MCF 10A (cell line): Measurements from ENCODE around the gene NT5DC3. TPM values are rescaled to one million over a fixed set of nuclear protein-coding genes. Genes with fewer than 3 reads are reported as not detected.

Experiments used
- BruUV-seq: library from RNA; stranded (reverse); fragments of 400-500 nt; replicated peaks from 2 replicates; lab custom pipeline; 2021; lab: Mats Ljungman, UMichigan
- CTCF ChIA-PET: fragments of 300-600 bp; sonication (Branson Sonifier 250); formaldehyde crosslinking; extraction: SDS; loops from one replicate; lab custom pipeline; 2021; ENCODE audit warnings: antibody characterized with exemption, inconsistent platforms; lab: Yijun Ruan, JAX
- POLR2A ChIA-PET: fragments of 300-600, 350-650 bp; sonication (Branson Sonifier 250); formaldehyde crosslinking; extraction: SDS; loops from one replicate; lab custom pipeline; 2020; ENCODE audit warnings: antibody characterized with exemption, inconsistent platforms; lab: Yijun Ruan, JAX
- DNase-seq: peaks from one replicate; pipeline ENCODE4 v3.0.0-alpha.2; 2018; ENCODE audit not compliant: unreplicated experiment
- H3K27ac Mint-ChIP-seq: one replicate; pipeline ENCODE4 v1.8.0; 2022; ENCODE audit warnings: mild to moderate bottlenecking, low read depth, mixed read lengths; ENCODE audit not compliant: unreplicated experiment
- H3K27me3 Mint-ChIP-seq: one replicate; pipeline ENCODE4 v1.8.0; 2022; ENCODE audit warnings: mixed read lengths; ENCODE audit not compliant: insufficient read depth, unreplicated experiment
- H3K36me3 Mint-ChIP-seq: one replicate; pipeline ENCODE4 v1.8.0; 2022; ENCODE audit warnings: mild to moderate bottlenecking, moderate library complexity, mixed read lengths; ENCODE audit not compliant: insufficient read depth, unreplicated experiment
- H3K4me1 Mint-ChIP-seq: one replicate; pipeline ENCODE4 v1.8.0; 2022; ENCODE audit warnings: mixed read lengths; ENCODE audit not compliant: insufficient read depth, unreplicated experiment
- H3K4me3 Mint-ChIP-seq: one replicate; pipeline ENCODE4 v1.8.0; 2022; ENCODE audit warnings: mild to moderate bottlenecking, moderate library complexity, mixed read lengths; ENCODE audit not compliant: unreplicated experiment
- H3K9me3 Mint-ChIP-seq: one replicate; pipeline ENCODE4 v1.8.0; 2022; ENCODE audit warnings: mixed read lengths; ENCODE audit not compliant: unreplicated experiment
- CTCF ChIP-seq: fragments of 200-600 bp; IDR thresholded peaks from one replicate; pipeline ENCODE4 v1.8.0; 2022; ENCODE audit warnings: antibody characterized with exemption, mild to moderate bottlenecking; ENCODE audit not compliant: unreplicated experiment
- intact Hi-C: fragments of 100-400 bp; cut with micrococcal nuclease; formaldehyde crosslinking; loops from 2 replicates; pipeline ENCODE4 v1.14.1; 2022
- total RNA-seq: library from RNA; stranded (reverse); gene quantifications from 2 replicates; pipeline ENCODE4 v1.2.3, GENCODE V29; 2022

Gene NT5DC3
- total RNA-seq, 1 experiment from 2014 or later = 15.1 TPM

DNA sequence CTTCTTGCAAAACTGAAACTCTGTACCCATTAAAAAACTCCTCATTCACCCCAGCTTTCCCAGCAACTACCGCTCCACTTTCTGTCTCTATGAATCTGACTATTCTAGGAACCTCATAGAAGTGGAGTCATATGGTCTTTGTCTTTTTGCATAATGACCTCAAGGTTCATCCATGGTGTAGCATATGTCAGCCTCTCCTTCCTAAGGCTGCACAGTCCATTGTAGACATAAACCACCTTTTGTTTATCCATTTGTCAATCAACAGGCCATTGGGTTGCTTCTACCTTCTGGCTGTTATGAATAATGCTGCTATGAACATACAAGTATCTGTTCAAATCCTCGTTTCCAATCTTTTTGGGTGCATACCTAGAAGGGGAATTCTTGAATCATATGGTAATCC lies 21.1 kb downstream of the NT5DC3 start:
- H3K4me3 Mint-ChIP-seq = no peak overlapping the region
- intact Hi-C loops = no loop called here
- no peak overlapping the region for H3K27ac Mint-ChIP-seq
- H3K36me3 Mint-ChIP-seq = peaks cover 5% of the 10 kb centered on the region
- DNase-seq = no peak
- BruUV-seq = no TSS peak
- no peaks in the 10 kb centered on the region for H3K9me3 Mint-ChIP-seq
- POLR2A ChIA-PET = no interaction called here
- no peak for TF ChIP-seq CTCF
- peaks cover 14% of the 10 kb centered on the region for H3K4me1 Mint-ChIP-seq
- CTCF ChIA-PET = interaction anchor here (1.0 kb wide), 1 partner anchor 49 kb away, joined by 3 read pairs; no protein-coding TSS in a partner anchor
- H3K27me3 Mint-ChIP-seq = no peaks in the 10 kb centered on the region

DNA sequence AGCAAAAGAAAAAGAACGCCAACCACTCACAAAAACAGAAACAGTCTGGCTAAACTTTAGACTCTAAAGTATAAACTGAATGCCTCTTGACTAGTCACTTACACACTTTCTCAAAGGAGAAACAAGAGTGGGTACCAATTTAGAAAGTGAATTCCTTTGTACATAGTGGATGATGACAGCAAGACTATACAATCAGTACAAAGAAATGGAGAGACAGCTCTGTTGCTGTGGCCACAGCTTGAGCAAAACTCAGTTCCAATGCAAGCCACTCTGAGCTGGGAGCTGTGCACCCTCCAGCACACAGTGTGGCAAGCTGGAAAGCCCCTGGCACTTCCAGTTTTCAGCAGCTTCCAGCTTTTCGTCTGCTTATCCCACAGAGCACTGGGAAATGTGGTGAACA lies 21.7 kb downstream of the NT5DC3 start:
- H3K27ac Mint-ChIP-seq = no peak overlapping the region
- POLR2A ChIA-PET = no interaction called here
- intact Hi-C loops = no loop called here
- no TSS peak for BruUV-seq
- no peak overlapping the region for H3K4me3 Mint-ChIP-seq
- peaks cover 14% of the 10 kb centered on the region for H3K4me1 Mint-ChIP-seq
- H3K27me3 Mint-ChIP-seq = no peaks in the 10 kb centered on the region
- no peak for DNase-seq
- H3K36me3 Mint-ChIP-seq = peaks cover 5% of the 10 kb centered on the region
- CTCF ChIA-PET = no interaction called here
- no peak for TF ChIP-seq CTCF
- H3K9me3 Mint-ChIP-seq = no peaks in the 10 kb centered on the region

GRCh38 chr12:103817791-103818190 lies 23.2 kb downstream of the NT5DC3 start:
- peaks cover 14% of the 10 kb centered on the region for H3K4me1 Mint-ChIP-seq
- ChIA-PET POLR2A (no interaction called here), CTCF (interaction anchor here (1.0 kb wide), 1 partner anchor 22 kb away, joined by 3 read pairs; no protein-coding TSS in a partner anchor)
- no peak overlapping the region for H3K27ac Mint-ChIP-seq
- H3K9me3 Mint-ChIP-seq = no peaks in the 10 kb centered on the region
- H3K36me3 Mint-ChIP-seq = peaks cover 14% of the 10 kb centered on the region
- intact Hi-C loops = no loop called here
- H3K4me3 Mint-ChIP-seq = no peak overlapping the region
- no peak for TF ChIP-seq CTCF
- no peak for DNase-seq
- H3K27me3 Mint-ChIP-seq = no peaks in the 10 kb centered on the region
- no TSS peak for BruUV-seq

- no peak for TF ChIP-seq CTCF
- ChIA-PET CTCF (no interaction called here), POLR2A (no interaction called here)
- H3K4me3 Mint-ChIP-seq = no peak overlapping the region
- no TSS peak for BruUV-seq
- DNase-seq = no peak
- intact Hi-C loops = no loop called here
- peaks cover 21% of the 10 kb centered on the region for H3K36me3 Mint-ChIP-seq
- no peaks in the 10 kb centered on the region for H3K9me3 Mint-ChIP-seq
- H3K27me3 Mint-ChIP-seq = no peaks in the 10 kb centered on the region
- peaks cover 3% of the 10 kb centered on the region for H3K4me1 Mint-ChIP-seq
- H3K27ac Mint-ChIP-seq = no peak overlapping the region
Observed at GRCh38 chr12:103816663-103817062, 24.4 kb downstream of the NT5DC3 start.
